Activated naive CD8-positive, alpha-beta T cell treated with anti-CD3 and anti-CD28 coated beads, Interleukin-2, amount 10 ng/mL, durations not matched to agents 7 days and 5 days (primary cell): ENCODE results near the gene KLRC4. TPM values are rescaled to one million over a fixed set of nuclear protein-coding genes. Genes with fewer than 3 reads are reported as not detected.

ENCODE experiments used
- ATAC-seq: fragments of 150-1000 bp; cut with Tn5 transposase; one replicate; pipeline ENCODE4 v1.10.0; 2021; ENCODE audit warnings: low read depth, moderate library complexity
- POLR2A ChIA-PET: fragments of 350-600 bp; sonication (Branson Sonifier 250); formaldehyde crosslinking; loops from one replicate; lab custom pipeline; 2021; ENCODE audit warnings: antibody characterized with exemption; lab: Charles Lee
- DNase-seq: peaks from one replicate; pipeline ENCODE4 v3.0.0; 2021
- H3K27ac Mint-ChIP-seq: one replicate; pipeline ENCODE4 v1.8.0; 2022; ENCODE audit warnings: mild to moderate bottlenecking, mixed read lengths
- H3K27me3 Mint-ChIP-seq: one replicate; pipeline ENCODE4 v1.8.0; 2022; ENCODE audit warnings: mild to moderate bottlenecking, moderate library complexity, mixed read lengths
- H3K36me3 Mint-ChIP-seq: one replicate; pipeline ENCODE4 v1.8.0; 2021; ENCODE audit warnings: mild to moderate bottlenecking, mixed read lengths
- H3K4me1 Mint-ChIP-seq: one replicate; pipeline ENCODE4 v1.8.0; 2021; ENCODE audit warnings: mixed read lengths
- H3K4me3 Mint-ChIP-seq: one replicate; pipeline ENCODE4 v1.8.0; 2022; ENCODE audit warnings: mild to moderate bottlenecking, moderate library complexity, mixed read lengths
- H3K9me3 Mint-ChIP-seq: one replicate; pipeline ENCODE4 v1.8.0; 2021; ENCODE audit warnings: mixed read lengths
- total RNA-seq, 2 experiments: library from RNA; stranded (reverse); gene quantifications; one replicate each; pipeline ENCODE4 v1.2.3, GENCODE V29; 2021

The KLRC4 gene
- total RNA-seq, 2 experiments from 2014 or later, result 37.8 to 38.4 TPM

GRCh38 chr12:10363658-10363913 lies 46.0 kb downstream of the KLRC4 start:
- H3K36me3 Mint-ChIP-seq, result peaks cover 36% of the 10 kb centered on the region
- peaks cover 41% of the 10 kb centered on the region for H3K4me1 Mint-ChIP-seq
- DNase-seq (no peak), ATAC-seq (no peak)
- no peak overlapping the region for H3K4me3 Mint-ChIP-seq
- no peaks in the 10 kb centered on the region for H3K27me3 Mint-ChIP-seq
- POLR2A ChIA-PET, result interaction anchor here (0.9 to 2.5 kb wide), 4 partner anchors 11 to 249 kb away, joined by 3 to 13 read pairs (median 4); no protein-coding TSS in a partner anchor
- no peaks in the 10 kb centered on the region for H3K9me3 Mint-ChIP-seq
- no peak overlapping the region for H3K27ac Mint-ChIP-seq

GRCh38 chr12:10362828-10363657 lies 46.5 kb downstream of the KLRC4 start:
- H3K27ac Mint-ChIP-seq, result no peak overlapping the region
- no peak overlapping the region for H3K4me3 Mint-ChIP-seq
- H3K27me3 Mint-ChIP-seq, result no peaks in the 10 kb centered on the region
- DNase-seq, result no peak
- no peaks in the 10 kb centered on the region for H3K9me3 Mint-ChIP-seq
- peaks cover 37% of the 10 kb centered on the region for H3K36me3 Mint-ChIP-seq
- ATAC-seq, result no peak
- POLR2A ChIA-PET, result interaction anchor here (0.6 to 1.6 kb wide), 4 partner anchors 22 to 498 kb away, joined by 3 to 5 read pairs (median 4); no protein-coding TSS in a partner anchor
- H3K4me1 Mint-ChIP-seq, result peaks cover 40% of the 10 kb centered on the region

- H3K27me3 Mint-ChIP-seq, result no peaks in the 10 kb centered on the region
- H3K36me3 Mint-ChIP-seq, result peaks cover 38% of the 10 kb centered on the region
- H3K4me1 Mint-ChIP-seq, result peaks cover 37% of the 10 kb centered on the region
- no peak overlapping the region for H3K4me3 Mint-ChIP-seq
- DNase-seq (no peak), ATAC-seq (no peak)
- no peak overlapping the region for H3K27ac Mint-ChIP-seq
- POLR2A ChIA-PET, result no interaction called here
- no peaks in the 10 kb centered on the region for H3K9me3 Mint-ChIP-seq
Observed at GRCh38 chr12:10362325-10362724, 47.2 kb downstream of the KLRC4 start.

GRCh38 chr12:10361622-10362021 lies 47.9 kb downstream of the KLRC4 start:
- Mint-ChIP-seq H3K27me3 (no peaks in the 10 kb centered on the region), H3K27ac (peak overlapping the region; percentile 81), H3K36me3 (peaks cover 36% of the 10 kb centered on the region), H3K4me3 (peak overlapping the region; percentile 49), H3K4me1 (peaks cover 33% of the 10 kb centered on the region), H3K9me3 (no peaks in the 10 kb centered on the region)
- POLR2A ChIA-PET, result interaction anchor here (0.9 kb wide), 1 partner anchor 192 kb away, joined by 3 read pairs; no protein-coding TSS in a partner anchor
- DNase-seq (no peak), ATAC-seq (no peak)

GRCh38 chr12:10361084-10361483 lies 48.5 kb downstream of the KLRC4 start:
- no peaks in the 10 kb centered on the region for H3K9me3 Mint-ChIP-seq
- no peaks in the 10 kb centered on the region for H3K27me3 Mint-ChIP-seq
- ATAC-seq (peak; percentile 28), DNase-seq (no peak)
- peak overlapping the region; percentile 81 for H3K27ac Mint-ChIP-seq
- peak overlapping the region; percentile 49 for H3K4me3 Mint-ChIP-seq
- POLR2A ChIA-PET, result interaction anchor here (0.6 to 0.9 kb wide), 2 partner anchors 193 to 313 kb away, joined by 3 to 5 read pairs; partner anchors contain the start of gene STYK1
- H3K4me1 Mint-ChIP-seq, result peaks cover 33% of the 10 kb centered on the region
- H3K36me3 Mint-ChIP-seq, result peaks cover 38% of the 10 kb centered on the region

- POLR2A ChIA-PET, result no interaction called here
- H3K27ac Mint-ChIP-seq, result peak overlapping the region; percentile 76
- DNase-seq, result no peak
Observed at GRCh38 chr12:10358969-10359368, 50.6 kb downstream of the KLRC4 start.

GRCh38 chr12:10358131-10358530 lies 51.4 kb downstream of the KLRC4 start:
- no peak for ATAC-seq
- POLR2A ChIA-PET, result no interaction called here

More at GRCh38 chr12:10358969-10359368, 50.6 kb downstream of the KLRC4 start:
- H3K36me3 Mint-ChIP-seq, result peaks cover 47% of the 10 kb centered on the region
- peaks cover 33% of the 10 kb centered on the region for H3K4me1 Mint-ChIP-seq
- no peaks in the 10 kb centered on the region for H3K9me3 Mint-ChIP-seq
- peak overlapping the region; percentile 44 for H3K4me3 Mint-ChIP-seq
- no peaks in the 10 kb centered on the region for H3K27me3 Mint-ChIP-seq
- no peak for ATAC-seq

More at GRCh38 chr12:10358131-10358530, 51.4 kb downstream of the KLRC4 start:
- peaks cover 50% of the 10 kb centered on the region for H3K36me3 Mint-ChIP-seq
- peaks cover 3% of the 10 kb centered on the region for H3K9me3 Mint-ChIP-seq
- H3K27ac Mint-ChIP-seq, result peak overlapping the region; percentile 76
- no peak for DNase-seq
- H3K4me1 Mint-ChIP-seq, result peaks cover 33% of the 10 kb centered on the region
- H3K4me3 Mint-ChIP-seq, result no peak overlapping the region
- H3K27me3 Mint-ChIP-seq, result no peaks in the 10 kb centered on the region

Other genes with a start within 250 kb of the KLRC4 start
- not detected for gene OLR1, start 237.6 kb downstream of the KLRC4 start, total RNA-seq
- not detected for gene TMEM52B, start 230.7 kb downstream of the KLRC4 start, total RNA-seq
- gene GABARAPL1, start 196.9 kb downstream of the KLRC4 start, total RNA-seq, result 10 to 100 TPM; 50.9 to 56.2 TPM
- 10 to 100 TPM; 19.8 to 30.6 TPM for gene KLRD1, start 101.9 kb downstream of the KLRC4 start, total RNA-seq
- gene KLRK1, start 19.7 kb downstream of the KLRC4 start, total RNA-seq, result 100 to 1,000 TPM; 319 to 355 TPM
- gene KLRC3, start 10.8 kb upstream of the KLRC4 start, total RNA-seq, result 1 to 10 TPM; 3.0 to 5.6 TPM
- gene KLRC2, start 26.3 kb upstream of the KLRC4 start, total RNA-seq, result 1 to 10 TPM; 4.4 to 7.9 TPM
- gene KLRC1, start 43.6 kb upstream of the KLRC4 start, total RNA-seq, result 10 to 100 TPM in 1 of 2 experiments, 1 to 10 TPM in 1; 7.8 to 12.1 TPM
- under 1 TPM; 0.79 to 0.89 TPM for gene EIF2S3B, start 96.1 kb upstream of the KLRC4 start, total RNA-seq
- 10 to 100 TPM; 40.0 to 41.5 TPM for gene MAGOHB, start 203.9 kb upstream of the KLRC4 start, total RNA-seq